Frontal cortex (tissue), 1 donor: ENCODE data around the gene FAM168B. TPM values are rescaled to one million over a fixed set of nuclear protein-coding genes. Genes with fewer than 3 reads are reported as not detected.

Experiments
- total RNA-seq: library from RNA; depleted of rRNA; stranded (reverse); fragments of >200 nt; gene quantifications from one replicate; pipeline ENCODE4 v1.2.3, GENCODE V29; 2014

Gene FAM168B
- total RNA-seq, 1 donor from 2014 or later, result 159 TPM

Other genes starting within 250 kb of the FAM168B start
- gene PLEKHB2, start 11.9 kb upstream of the FAM168B start, total RNA-seq, result 114 TPM
- gene POTEE, start 116.1 kb upstream of the FAM168B start, total RNA-seq, result not detected